OCI-LY3 (cell line): Measurements from ENCODE around the gene ZNF165.
A peak's percentile ranks its signal among the peaks of the same experiment; 100 is the strongest.

Source experiments
- CTCF ChIP-seq: fragments of 200-600, 300-600 bp; sonication (generic); IDR thresholded peaks from 2 replicates; pipeline ENCODE4 v1.5.1; 2014; ENCODE audit warnings: antibody characterized with exemption, low read length, low read depth
- EZH2phosphoT487 ChIP-seq: fragments of 200-600 bp; shearing (Covaris generic); IDR thresholded peaks from 2 replicates; pipeline ENCODE4 v1.6.1; 2018; ENCODE audit warnings: antibody characterized with exemption, mixed run types, low read depth

GRCh38 chr6:28117386-28118050 is 37.1 kb downstream of the ZNF165 start:
- TF ChIP-seq CTCF (peak; percentile 5; the same call in 1 of the 2 replicates), EZH2phosphoT487 (no peak)
